GM12892 (cell line): Measurements from ENCODE around the gene AADAC.
"Not testable (repeated sequence)": the region's sequence is repeated elsewhere in the genome, so short reads cannot be mapped to it uniquely, and the experiment has no call there.

Experiments
- DNase-seq: peaks from one replicate; pipeline ENCODE4 v3.0.0; 2011; ENCODE audit not compliant: insufficient read length
- FAIRE-seq: peaks from 2 replicates; lab custom pipeline; 2011; peaks lifted over from hg19 to GRCh38; lab: Jason Lieb, UNC
- POLR2A ChIP-seq: IDR thresholded peaks from 2 replicates; pipeline ENCODE4 v1.6.1; 2011; ENCODE audit warnings: low read depth, low read length, control low read depth
- POLR2AphosphoS5 ChIP-seq: IDR thresholded peaks from 2 replicates; pipeline ENCODE4 v1.6.1; 2011; ENCODE audit warnings: low read depth, low read length, control low read depth
- TAF1 ChIP-seq: IDR thresholded peaks from 2 replicates; pipeline ENCODE4 v1.6.1; 2011; ENCODE audit warnings: low read depth, mild to moderate bottlenecking, control low read depth, low read length, borderline replicate concordance

Gene AADAC

DNA sequence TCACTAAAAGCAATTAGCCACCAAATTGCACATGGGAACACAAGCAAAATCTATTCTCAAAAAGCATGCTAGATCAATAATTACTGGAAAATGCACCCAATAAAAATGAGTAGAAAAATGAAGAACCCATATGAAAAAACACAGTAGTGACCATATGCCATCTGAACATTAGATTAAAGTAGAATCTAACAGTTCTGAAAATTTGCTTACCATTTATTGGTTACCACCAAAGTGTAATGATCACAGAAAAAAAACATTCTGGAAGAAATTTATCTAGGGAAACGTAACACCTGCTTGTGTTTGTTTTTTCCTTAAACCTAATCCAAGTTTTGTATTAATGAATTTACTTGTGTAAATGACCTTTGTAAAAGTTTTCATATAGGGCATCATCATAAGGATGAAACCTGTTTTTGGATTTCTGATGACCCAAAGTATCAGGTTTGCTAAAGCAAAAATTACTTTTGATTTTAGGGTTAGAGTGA, 37.6 kb upstream of the AADAC start:
- DNase-seq, result no peak
- FAIRE-seq, result no peak
- TF ChIP-seq POLR2A (no peak), POLR2AphosphoS5 (no peak), TAF1 (no peak)

DNA sequence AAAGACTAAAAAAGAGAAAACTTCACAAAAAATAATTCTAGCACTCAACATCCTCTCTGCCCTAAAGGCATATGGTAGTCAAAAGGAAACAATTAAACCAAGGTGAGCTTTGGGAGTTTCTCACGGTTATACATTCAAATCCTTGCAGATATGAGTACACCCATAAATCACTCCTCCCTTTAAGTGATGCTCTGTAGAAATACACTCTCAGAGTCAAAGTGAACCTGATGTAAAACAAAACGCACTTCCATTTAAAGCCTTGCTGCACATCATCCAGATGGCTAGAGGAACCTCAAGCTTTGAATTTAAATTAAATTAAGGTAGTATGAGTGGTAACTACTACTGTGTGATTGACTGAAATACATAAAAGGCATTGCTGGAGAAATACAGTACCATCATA, 36.0 kb upstream of the AADAC start:
- FAIRE-seq (no peak), DNase-seq (no peak)
- no peak for TF ChIP-seq POLR2AphosphoS5
- no peak for TF ChIP-seq POLR2A
- TF ChIP-seq TAF1, result no peak

DNA sequence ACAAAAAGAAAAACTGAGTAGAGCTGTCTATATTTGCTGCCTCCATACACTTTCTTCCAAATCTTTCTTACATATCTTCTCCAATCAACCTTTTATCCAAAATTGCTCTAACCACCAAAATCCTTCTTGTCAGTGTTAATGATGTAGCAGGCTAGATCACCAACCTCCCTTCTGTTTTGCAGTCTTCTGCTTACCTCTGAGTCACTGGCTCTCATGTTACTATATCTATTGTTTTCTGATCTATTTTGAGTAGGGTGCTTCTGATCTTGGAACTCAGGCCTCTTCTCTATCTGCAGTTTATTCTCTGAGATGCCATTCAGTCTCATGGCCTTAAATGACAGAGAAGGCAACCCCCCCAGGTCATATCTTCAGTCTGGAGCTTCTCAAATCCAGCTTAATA, 26.3 kb upstream of the AADAC start:
- FAIRE-seq, result no peak
- DNase-seq, result no peak
- no peak for TF ChIP-seq POLR2A
- TF ChIP-seq POLR2AphosphoS5, result no peak
- no peak for TF ChIP-seq TAF1

DNA sequence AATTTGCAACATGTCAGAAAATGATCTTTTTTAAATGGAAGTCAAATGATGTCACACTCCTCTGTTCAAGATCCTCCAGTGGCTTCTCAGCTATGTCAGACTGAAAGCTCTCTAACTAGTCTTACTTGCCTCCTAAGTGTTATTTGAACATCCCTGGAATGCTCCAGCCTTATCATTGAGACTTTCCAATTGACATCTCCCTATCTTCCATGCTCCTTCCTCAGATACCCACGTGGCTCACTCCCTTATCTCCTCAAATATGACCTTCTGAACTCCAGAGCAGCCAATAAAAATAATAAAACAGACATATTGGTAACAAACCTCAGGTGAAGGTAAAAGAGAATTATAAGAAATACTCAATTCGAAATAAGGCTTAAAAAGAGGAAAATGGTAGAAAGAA, 25.5 kb upstream of the AADAC start:
- DNase-seq (no peak), FAIRE-seq (no peak)
- no peak for TF ChIP-seq TAF1
- TF ChIP-seq POLR2AphosphoS5, result no peak

DNA sequence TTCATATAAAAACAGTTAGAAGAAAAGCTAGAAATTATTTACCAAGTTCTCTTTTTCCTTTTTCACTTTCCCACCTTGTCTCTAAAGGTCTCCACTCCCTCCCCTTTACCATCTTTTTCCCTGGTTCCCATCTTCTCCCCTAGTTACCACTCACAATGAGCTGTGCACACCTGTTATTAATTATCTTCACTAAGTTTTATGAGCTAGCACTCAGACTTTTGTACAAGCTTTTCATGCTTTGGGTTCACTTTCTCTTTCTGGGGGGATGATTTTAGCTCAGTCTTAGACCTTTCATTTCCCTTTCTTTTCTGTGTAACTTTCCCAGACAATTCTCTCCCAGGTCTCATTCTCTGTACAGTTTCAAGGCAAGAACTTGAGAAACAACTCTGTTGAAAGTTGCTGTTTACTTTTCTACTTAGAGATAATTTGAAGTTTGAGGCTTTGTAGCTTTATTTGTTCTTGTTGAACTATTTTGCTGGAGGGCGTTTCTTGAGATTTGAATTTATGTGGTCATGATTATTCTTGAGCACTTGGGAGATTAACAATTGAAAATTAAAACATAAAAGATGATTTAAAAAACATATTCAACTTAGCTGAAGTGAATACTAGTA, 24.0 kb upstream of the AADAC start:
- no peak for TF ChIP-seq TAF1
- no peak for TF ChIP-seq POLR2A
- TF ChIP-seq POLR2AphosphoS5, result no peak
- DNase-seq, result no peak

DNA sequence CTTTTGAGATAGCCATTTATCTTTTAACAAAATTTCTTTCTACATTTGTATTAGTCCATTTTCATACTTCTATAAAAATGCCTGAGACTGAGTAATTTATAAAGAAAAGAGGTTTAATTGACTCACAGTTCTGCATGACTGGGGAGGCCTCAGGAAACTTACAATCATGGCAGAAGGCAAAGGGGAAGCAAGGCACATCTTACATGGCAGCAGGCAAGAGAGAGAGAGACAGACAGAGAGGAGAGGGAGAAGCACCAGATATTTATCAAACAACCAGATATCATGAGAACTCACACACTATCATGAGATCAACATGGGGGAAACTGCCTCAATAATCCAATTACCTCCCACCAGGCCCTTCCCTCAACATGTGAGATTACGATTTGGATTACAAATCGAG, 23.2 kb upstream of the AADAC start:
- FAIRE-seq, DNase-seq: not testable (repeated sequence)

More for the DNA sequence above, 24.0 kb upstream of the AADAC start:
- no peak for FAIRE-seq

DNA sequence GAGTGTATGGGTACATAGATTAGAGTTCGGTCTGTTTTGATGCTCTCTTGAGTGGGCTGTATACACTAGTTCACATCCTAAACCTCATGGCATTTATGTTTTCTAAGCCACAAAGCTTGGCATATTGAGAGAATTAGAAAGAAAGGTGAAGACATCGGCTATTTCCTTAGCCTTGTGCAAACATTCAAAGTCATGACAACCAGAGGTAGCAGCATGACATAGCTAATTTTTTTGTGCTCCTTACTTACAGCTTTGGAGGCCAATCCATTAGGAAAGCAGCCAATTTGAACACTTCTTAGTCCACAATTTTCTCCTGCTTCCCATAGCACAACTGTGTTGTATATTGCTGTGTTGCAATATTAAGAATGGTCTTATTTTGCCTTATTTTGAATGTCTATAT, 21.5 kb upstream of the AADAC start:
- FAIRE-seq (no peak), DNase-seq (no peak)

DNA sequence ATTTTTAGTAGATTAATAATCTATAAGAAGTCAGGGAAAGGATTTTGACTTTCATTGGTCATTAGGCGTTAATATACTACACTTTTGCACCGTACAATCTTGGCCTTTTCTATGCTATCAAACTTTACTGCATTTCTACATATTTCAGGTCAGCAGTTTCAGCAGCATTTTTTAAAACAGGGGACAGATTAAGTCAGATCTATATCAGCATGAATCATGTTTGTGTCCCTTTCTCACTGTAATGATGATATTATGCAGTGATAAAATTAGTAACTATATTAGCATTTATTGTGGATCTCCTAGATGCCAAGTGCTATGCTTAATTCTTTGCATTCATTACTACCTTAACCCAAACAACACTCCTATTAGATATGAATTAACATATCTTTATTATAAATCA, 20.3 kb upstream of the AADAC start:
- FAIRE-seq, result no peak
- TF ChIP-seq POLR2AphosphoS5 (no peak), POLR2A (no peak), TAF1 (no peak)
- no peak for DNase-seq

More for the DNA sequence above, 21.5 kb upstream of the AADAC start:
- no peak for TF ChIP-seq POLR2AphosphoS5
- no peak for TF ChIP-seq POLR2A
- TF ChIP-seq TAF1, result no peak

DNA sequence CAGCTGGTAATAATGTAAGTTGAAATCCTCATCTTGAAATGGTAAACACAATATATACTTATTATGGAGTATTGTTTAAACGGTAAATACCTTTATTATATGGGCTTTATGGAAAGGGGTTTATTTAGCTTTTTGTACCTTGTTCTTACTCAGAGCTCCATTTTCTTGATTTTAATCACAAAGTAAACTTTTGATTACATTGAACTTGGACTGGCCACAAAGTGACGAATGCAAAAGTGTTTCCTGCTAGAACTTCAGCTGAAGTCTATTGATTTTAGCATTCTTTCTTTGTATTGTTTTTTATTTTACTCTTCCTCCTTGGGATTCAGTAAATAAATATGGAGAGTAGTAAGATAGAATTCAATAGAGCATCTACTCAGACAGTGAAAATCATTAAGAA, 19.8 kb upstream of the AADAC start:
- no peak for TF ChIP-seq POLR2AphosphoS5
- no peak for TF ChIP-seq POLR2A
- no peak for TF ChIP-seq TAF1
- no peak for DNase-seq
- FAIRE-seq, result no peak

DNA sequence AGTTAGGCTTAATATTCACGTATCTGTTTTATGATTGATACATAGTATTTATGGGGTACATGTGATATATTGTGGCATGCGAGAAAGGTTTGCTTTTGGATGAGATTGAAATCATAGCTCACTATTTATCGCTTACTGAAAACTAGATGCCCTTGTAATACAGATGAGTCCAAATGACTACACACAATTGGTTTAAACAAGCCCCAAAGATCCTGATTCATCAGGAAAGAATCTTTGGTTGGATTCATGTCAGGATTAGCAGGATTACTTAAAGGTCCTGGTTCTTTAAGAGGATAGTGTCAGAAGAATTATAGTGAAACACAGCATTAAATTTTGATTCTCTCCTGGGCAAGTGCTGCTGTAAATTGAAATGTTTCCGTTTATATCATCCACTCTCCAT, 18.6 kb upstream of the AADAC start:
- DNase-seq (no peak), FAIRE-seq (no peak)
- TF ChIP-seq TAF1, result no peak
- TF ChIP-seq POLR2AphosphoS5, result no peak
- no peak for TF ChIP-seq POLR2A

DNA sequence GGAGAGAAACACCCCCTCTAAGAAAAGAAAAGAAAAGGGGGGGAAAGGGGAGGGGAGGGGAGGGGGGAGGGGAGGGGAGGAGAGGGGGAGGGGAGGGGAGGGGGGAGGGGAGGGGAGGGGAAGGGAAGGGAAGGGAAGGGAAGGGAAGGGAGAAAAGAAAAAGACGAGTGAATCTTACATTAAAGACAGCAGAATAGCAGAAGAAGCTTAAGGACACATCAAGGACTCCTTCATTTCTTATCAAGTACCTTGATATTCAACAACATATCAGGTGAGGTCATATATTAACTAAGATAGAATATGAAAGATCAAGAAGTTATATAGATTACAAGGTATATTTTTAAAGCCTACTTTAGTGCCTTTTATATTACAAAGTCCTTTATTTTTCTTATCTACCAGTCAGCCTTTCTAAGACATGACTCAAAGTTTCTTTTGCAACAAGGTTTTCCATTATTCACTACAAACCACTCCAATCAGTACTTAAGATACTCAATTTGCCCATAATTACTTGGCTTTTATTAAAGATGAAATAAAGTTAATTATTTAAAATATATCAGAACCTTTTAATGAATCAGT, 17.7 kb upstream of the AADAC start:
- no peak for DNase-seq
- no peak for TF ChIP-seq POLR2AphosphoS5
- TF ChIP-seq POLR2A, result no peak
- no peak for TF ChIP-seq TAF1
- no peak for FAIRE-seq

DNA sequence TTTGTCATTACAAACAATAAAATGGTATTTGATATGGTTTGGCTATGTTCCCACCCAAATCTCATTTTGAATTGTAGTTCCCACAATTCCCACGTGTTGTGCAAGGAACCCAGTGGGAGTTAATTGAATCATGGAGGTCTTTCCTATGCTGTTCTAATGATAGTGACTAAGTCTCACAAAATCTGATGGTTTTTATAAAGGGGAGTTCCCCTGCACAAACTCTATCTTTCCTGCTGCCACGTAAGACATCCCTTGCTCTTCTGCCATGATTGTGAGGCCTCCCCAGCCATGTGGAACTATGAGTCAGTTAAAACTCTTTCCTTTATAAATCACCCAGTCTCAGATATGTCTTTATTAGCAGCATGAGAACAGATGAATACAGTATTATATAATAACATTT, 15.4 kb upstream of the AADAC start:
- no peak for TF ChIP-seq POLR2A
- TF ChIP-seq TAF1, result no peak
- no peak for TF ChIP-seq POLR2AphosphoS5
- no peak for FAIRE-seq
- DNase-seq, result no peak
